Left renal cortex interstitium (tissue), 4 donors: ENCODE measurements around the gene CDKL4. TPM values are rescaled to one million over a fixed set of nuclear protein-coding genes. Genes with fewer than 3 reads are reported as not detected.
"Not testable (repeated sequence)": the region's sequence is repeated elsewhere in the genome, so short reads cannot be mapped to it uniquely, and the experiment has no call there.

Source experiments
- DNase-seq, 4 donors: peaks; one replicate each; pipeline ENCODE4 v3.0.0-alpha.2; 2013; ENCODE audit warnings: low read depth in 4 of 4, low spot score in 2 of 4, missing footprints in 1 of 4
- polyA plus RNA-seq, 4 donors: library from polyadenylated mRNA; unstranded; fragments of 120-200 nt; gene quantifications; one replicate each; pipeline ENCODE4 v1.2.1, GENCODE V29; 2013; ENCODE audit not compliant: insufficient read length in 4 of 4

The CDKL4 gene
- 1 to 10 TPM in 3 of 4 donors, under 1 TPM in 1; 0.42 to 1.5 (median 1.1) TPM for polyA plus RNA-seq

DNA sequence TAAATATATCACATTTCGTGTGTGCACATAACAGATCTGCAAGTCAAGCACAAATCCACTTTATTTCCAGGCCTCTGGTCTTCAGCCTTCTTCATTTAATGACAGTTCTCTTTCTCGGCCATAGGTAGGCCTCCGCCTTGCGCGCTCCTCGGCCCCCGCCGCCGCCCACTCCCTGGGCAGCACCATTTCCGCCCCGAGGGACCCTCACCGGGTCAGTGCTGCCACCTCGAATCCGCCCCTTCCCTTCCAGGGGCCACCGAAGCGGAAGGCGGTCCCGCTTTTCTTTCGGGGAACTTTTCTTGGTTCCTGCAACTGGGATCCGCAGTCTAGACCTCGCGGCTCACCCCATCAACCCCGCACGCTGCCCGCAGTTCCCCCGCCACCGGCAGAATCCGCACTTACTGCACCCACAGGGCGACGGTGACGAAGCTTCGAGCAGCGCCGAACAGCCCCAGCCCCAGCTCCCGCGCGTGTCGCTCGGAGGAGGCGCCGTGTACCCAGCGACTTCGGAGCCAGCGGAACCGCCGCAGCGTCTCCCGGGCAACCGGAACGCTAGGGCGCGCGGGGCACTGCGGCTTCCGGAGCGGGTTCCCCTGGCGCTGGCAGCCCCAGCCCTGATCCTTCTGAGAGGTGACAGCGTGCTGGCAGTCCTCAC, at the start of gene CDKL4:
TSS of gene CDKL4 (minus strand) at position 502 of the 655 bp plus-strand sequence.
- no peak for DNase-seq

- no peak for DNase-seq
Observed at GRCh38 chr2:39290433-39290832, 46.7 kb upstream of the CDKL4 start.

DNA sequence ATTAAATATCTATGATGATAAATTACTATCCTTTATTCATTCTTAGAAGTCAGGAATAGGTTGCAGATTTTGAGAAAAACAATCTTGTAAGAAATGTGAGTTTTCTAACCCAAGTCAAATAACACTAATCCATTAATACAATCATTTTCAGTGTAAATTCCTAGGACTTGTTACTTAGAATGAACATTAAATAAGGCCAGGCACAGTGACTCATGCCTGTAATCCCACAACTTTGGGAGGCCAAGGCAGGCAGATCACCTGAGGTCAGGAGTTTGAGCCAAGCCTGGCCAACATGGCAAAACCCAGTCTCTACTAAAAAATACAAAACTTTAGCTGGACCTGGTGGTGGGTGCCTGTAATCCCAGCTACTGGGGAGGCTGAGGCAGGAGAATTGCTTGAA, 45.8 kb upstream of the CDKL4 start:
- no peak for DNase-seq

GRCh38 chr2:39283561-39283960, 39.8 kb upstream of the CDKL4 start:
- no peak for DNase-seq

GRCh38 chr2:39281391-39281790, 37.6 kb upstream of the CDKL4 start:
- DNase-seq: no peak

- no peak for DNase-seq
Observed at GRCh38 chr2:39275016-39275415, 31.2 kb upstream of the CDKL4 start.

- no peak for DNase-seq
Observed at GRCh38 chr2:39269941-39270340, 26.2 kb upstream of the CDKL4 start.

- no peak for DNase-seq
Observed at GRCh38 chr2:39266916-39267434, 23.2 kb upstream of the CDKL4 start.

GRCh38 chr2:39266139-39266805, 22.5 kb upstream of the CDKL4 start:
- DNase-seq: no peak

DNA sequence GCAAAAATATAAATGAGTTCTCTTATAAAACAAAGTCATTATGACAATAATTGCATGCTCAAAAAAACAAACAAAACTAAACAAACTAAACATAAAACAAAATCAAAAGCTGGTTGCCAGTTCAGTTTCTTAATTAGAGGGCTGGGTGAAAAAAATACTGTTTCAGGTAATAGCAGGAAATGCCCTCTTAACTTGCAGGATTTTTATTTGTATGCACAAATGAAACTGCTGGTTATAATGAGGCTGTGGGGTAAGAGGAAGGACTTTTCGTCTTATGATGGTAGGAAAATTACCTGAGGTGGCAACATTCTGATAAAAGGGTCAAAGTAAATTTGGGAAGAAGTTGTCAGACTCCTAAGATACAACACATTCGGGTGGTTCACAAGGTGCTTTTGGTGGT, 21.5 kb upstream of the CDKL4 start:
- DNase-seq: no peak

DNA sequence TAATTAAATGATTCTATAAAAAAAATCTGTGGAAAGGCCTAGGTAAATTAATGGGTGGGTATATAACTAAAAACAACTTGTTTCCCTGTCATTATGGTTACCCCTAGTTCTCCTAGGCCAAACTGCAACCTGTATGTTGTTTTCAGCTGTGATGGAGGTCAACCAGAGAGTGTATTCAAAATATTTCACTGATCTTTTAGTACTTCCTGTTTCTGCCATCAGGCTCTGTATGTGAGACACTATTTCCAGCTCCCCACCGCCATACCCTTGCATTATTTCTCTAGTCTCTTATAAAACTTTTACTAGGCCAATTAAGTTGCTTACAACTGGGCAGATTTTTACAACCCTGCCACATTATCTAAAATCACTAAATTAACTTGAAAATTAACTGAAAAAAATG, 21.0 kb upstream of the CDKL4 start:
- DNase-seq: no peak

DNA sequence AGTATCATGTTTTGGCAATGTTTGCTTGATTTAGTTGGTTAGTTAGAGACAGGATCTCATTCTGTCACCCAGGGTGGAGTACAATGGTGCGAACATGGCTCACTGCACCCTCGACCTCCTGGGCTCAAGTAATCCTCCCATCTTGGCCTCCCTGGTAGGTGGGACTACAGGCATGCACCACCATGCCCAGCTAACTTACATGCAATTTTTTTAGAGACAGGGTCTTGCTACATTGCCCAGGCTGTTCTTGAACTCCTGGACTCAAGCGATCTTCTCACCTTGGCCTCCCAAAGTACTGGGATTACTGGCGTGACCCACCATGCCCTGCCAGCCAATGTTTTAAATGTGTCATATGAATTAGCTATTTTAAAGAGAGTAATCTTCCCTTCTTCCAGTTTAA, 16.3 kb upstream of the CDKL4 start:
- no peak for DNase-seq

- no peak for DNase-seq
Observed at GRCh38 chr2:39256040-39256439, 12.3 kb upstream of the CDKL4 start.

DNA sequence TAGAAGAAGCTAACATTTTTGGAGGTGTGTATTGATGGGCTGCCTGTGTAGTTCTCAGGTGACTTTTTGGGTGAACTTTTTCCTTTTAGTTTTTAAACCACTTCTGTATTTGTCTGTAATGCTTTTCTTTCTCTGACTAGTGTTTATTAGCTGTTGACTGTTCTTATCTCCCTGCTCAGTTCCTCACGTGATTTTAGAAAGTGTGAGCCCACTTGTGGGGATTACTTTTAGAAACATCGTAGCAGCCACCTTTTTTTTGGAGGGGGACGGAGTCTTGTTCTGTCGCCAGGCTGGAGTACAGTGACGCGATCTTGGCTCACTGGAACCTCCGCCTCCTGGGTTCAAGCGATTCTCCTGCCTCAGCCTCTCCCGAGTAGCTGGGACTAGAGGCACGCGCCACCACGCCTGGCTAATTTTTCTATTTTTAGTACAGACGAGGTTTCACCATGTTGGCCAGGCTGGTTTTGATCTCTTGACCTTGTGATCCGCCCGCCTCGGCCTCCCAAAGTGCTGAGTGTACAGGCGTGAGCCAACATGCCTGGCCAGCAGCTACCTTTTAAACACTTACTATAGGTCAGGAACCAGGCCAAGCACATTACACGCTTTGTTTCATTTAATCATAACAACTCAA, 9.2 kb upstream of the CDKL4 start:
- no peak for DNase-seq

GRCh38 chr2:39247512-39248043, 3.8 kb upstream of the CDKL4 start:
- DNase-seq: no peak

- DNase-seq: no peak
Observed at GRCh38 chr2:39246382-39246980, 2.7 kb upstream of the CDKL4 start.

DNA sequence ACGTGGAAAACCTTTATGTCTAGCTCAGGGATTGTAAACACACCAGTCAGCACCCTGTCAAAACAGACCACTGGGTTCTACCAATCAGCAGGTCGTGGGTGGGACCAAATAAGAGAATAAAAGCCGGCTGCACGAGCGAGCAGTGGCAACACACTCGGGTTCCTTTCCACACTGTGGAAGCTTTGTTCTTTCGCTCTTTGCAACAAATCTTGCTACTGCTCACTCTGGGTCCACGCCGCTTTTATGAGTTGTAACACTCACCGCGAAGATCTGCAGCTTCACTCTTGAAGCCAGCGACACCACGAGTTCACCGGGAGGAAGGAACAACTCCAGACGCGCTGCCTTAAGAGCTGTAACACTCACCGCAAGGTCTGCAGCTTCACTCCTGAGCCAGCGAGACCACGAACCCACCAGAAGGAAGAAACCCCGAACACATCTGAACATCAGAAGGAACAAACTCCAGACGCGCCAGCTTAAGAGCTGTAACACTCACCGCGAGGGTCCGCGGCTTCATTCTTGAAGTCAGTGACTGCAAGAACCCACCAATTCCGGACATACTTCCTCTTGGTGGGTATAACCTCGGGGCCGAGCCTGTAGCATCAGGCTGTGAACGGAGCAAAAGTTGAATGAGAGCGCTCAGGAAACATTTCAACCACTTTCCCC, 1.3 kb upstream of the CDKL4 start:
- not testable (repeated sequence) for DNase-seq

DNA sequence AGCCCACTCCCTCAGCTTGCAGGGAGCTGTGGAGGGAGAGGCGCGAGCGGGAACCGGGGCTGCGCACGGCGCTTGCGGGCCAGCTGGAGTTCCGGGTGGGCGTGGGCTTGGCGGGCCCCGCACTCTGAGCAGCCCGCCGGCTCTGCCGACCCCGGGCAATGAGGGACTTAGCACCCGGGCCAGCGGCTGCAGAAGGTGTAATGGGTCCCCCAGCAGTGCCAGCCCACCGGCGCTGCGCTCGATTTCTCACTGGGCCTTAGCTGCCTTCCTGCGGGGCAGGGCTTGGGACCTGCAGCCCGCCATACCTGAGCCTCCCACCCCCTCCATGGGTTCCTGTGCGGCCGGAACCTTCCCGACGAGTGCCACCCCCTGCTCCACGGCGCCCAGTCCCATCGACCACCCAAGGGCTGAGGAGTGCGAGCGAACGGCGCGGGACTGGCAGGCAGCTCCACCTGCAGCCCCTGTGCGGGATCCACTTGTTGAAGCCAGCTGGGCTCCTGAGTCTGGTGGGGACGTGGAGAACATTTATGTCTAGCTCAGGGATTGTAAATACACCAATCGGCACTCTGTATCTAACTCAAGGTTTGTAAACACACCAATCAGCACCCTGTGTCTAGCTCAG, 582 bp upstream of the CDKL4 start:
- DNase-seq: not testable (repeated sequence)

- DNase-seq: no peak
Observed at GRCh38 chr2:39241588-39241987, 2.2 kb downstream of the CDKL4 start.

- DNase-seq: no peak
Observed at GRCh38 chr2:39240758-39241157, 3.0 kb downstream of the CDKL4 start.
